ENCODE data around the gene C1orf21. TPM values are rescaled to one million over a fixed set of nuclear protein-coding genes. Genes with fewer than 3 reads are reported as not detected.

C1orf21 gene
- total RNA-seq, 1 donor from 2014 or later = 16.7 TPM

DNA sequence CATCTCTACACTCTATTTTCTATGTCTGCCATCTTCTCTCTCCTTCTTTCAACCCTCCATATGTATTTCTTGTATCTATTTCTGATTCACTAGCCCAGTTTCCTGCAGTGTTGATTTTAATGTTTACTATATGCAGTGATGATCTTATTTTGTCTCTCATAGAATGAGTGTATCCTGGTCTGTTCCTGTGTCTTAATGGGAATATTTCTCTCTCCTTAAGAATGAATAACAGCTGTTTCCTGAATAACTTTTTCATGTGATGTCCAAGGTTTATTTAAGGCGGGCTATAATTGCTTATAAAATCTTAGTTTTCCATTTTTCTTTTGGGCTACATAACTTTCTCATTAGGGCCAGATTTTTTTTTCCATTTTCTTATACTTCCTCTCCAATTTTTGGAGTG, 144.5 kb downstream of the C1orf21 start:
- peak overlapping the region; percentile 3 for H3K27ac ChIP-seq (ENCODE audit: low read depth, low read length)
- no peak overlapping the region for H3K9ac ChIP-seq (ENCODE audit: low read depth in 1 of 3, low read length in 3 of 3)
- no peaks in the 10 kb centered on the region for H3K27me3 ChIP-seq (ENCODE audit: control insufficient read depth in 3 of 3, insufficient read depth in 3 of 3, low read length in 3 of 3)
- no peak overlapping the region for H3K4me3 ChIP-seq (ENCODE audit: low read length in 3 of 3)
- H3K9me3 ChIP-seq (ENCODE audit: control insufficient read depth in 3 of 3, low read length in 3 of 3) = peaks cover 0 to 4% (median 3%) of the 10 kb centered on the region in 3 donors
- peaks cover 18 to 24% (median 23%) of the 10 kb centered on the region in 3 donors for H3K4me1 ChIP-seq (ENCODE audit: control insufficient read depth in 3 of 3, insufficient read depth in 3 of 3, low read length in 3 of 3)
- peaks cover 3 to 4% (median 3%) of the 10 kb centered on the region in 3 donors for H3K36me3 ChIP-seq (ENCODE audit: control insufficient read depth in 3 of 3, insufficient read depth in 3 of 3, low read length in 3 of 3)

DNA sequence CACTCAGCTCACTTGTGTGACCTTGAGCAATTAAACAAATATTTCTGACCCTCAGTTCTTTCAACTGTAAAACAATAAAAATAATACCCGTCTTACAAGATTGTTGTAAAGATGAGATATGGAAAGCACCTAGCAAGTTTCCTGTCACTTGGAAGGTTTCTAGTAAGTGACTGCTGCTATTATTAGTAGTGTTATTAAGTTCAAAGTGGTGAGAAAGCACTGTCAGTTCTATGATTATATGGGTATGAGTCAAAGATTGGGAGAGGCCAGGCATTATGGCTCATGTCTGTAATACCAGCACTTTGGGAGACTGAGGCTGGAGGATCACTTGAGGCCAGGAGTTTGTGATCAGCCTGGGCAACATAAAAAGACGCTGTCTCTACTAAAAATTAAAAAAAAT, 145.4 kb downstream of the C1orf21 start:
- no peaks in the 10 kb centered on the region for H3K27me3 ChIP-seq (ENCODE audit: control insufficient read depth in 3 of 3, insufficient read depth in 3 of 3, low read length in 3 of 3)
- H3K36me3 ChIP-seq (ENCODE audit: control insufficient read depth in 3 of 3, insufficient read depth in 3 of 3, low read length in 3 of 3) = peaks cover 4 to 5% (median 4%) of the 10 kb centered on the region in 3 donors
- H3K9ac ChIP-seq (ENCODE audit: low read depth in 1 of 3, low read length in 3 of 3) = no peak overlapping the region
- H3K4me1 ChIP-seq (ENCODE audit: control insufficient read depth in 3 of 3, insufficient read depth in 3 of 3, low read length in 3 of 3) = peaks cover 15 to 24% (median 24%) of the 10 kb centered on the region in 3 donors
- H3K9me3 ChIP-seq (ENCODE audit: control insufficient read depth in 3 of 3, low read length in 3 of 3) = peaks cover 0 to 5% (median 4%) of the 10 kb centered on the region in 3 donors
- H3K27ac ChIP-seq (ENCODE audit: low read depth, low read length) = no peak overlapping the region
- no peak overlapping the region for H3K4me3 ChIP-seq (ENCODE audit: low read length in 3 of 3)

DNA sequence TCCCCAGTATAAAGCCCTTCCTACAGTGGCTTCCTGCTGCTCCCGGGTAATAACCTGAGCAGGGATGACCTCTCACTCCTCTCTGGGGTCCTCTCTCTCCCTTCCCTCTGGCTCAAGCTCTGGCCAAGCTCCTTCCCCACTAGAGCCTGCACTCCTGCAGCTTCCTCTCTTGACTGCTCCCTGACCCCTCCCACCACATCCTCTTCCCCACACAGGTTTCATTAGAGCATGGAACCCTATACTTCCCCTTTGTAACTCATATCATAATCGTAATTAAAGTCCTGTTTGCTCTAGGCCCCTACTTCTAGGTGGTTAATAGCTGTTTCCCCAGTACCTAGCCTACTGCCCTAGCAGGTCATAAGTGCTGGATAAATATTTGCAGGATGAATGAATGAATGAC, 146.2 kb downstream of the C1orf21 start:
- Histone ChIP-seq H3K9me3 (ENCODE audit: control insufficient read depth in 3 of 3, low read length in 3 of 3) (peaks cover 0 to 5% (median 4%) of the 10 kb centered on the region in 3 donors), H3K27ac (ENCODE audit: low read depth, low read length) (no peak overlapping the region), H3K4me3 (ENCODE audit: low read length in 3 of 3) (no peak overlapping the region), H3K27me3 (ENCODE audit: control insufficient read depth in 3 of 3, insufficient read depth in 3 of 3, low read length in 3 of 3) (no peaks in the 10 kb centered on the region), H3K9ac (ENCODE audit: low read depth in 1 of 3, low read length in 3 of 3) (no peak overlapping the region), H3K4me1 (ENCODE audit: control insufficient read depth in 3 of 3, insufficient read depth in 3 of 3, low read length in 3 of 3) (peaks cover 15 to 24% (median 24%) of the 10 kb centered on the region in 3 donors), H3K36me3 (ENCODE audit: control insufficient read depth in 3 of 3, insufficient read depth in 3 of 3, low read length in 3 of 3) (peaks cover 4 to 5% (median 4%) of the 10 kb centered on the region in 3 donors)

DNA sequence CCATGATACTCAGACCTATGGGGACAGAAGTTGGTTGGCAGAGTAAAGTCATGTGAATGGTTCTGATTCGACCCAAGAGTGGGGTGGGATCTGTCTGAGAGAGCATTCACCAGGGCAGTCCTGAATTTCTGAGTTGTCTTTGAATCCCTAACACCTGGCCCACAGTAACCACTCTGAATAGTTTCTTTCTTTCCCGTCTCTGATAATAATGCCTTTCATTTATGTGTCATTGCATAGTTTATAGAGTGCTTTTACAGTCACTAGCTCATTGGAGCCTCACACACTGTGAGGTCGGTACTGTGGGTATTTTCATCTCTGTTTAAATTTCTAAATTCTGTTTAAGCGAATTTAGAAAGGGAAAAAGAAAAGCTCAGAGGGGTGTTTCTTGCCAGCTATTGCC, 147.1 kb downstream of the C1orf21 start:
- Histone ChIP-seq H3K9ac (ENCODE audit: low read depth in 1 of 3, low read length in 3 of 3) (no peak overlapping the region), H3K27ac (ENCODE audit: low read depth, low read length) (peak overlapping the region; percentile 15), H3K27me3 (ENCODE audit: control insufficient read depth in 3 of 3, insufficient read depth in 3 of 3, low read length in 3 of 3) (no peaks in the 10 kb centered on the region), H3K4me1 (ENCODE audit: control insufficient read depth in 3 of 3, insufficient read depth in 3 of 3, low read length in 3 of 3) (peaks cover 15 to 24% (median 24%) of the 10 kb centered on the region in 3 donors), H3K9me3 (ENCODE audit: control insufficient read depth in 3 of 3, low read length in 3 of 3) (peaks cover 0 to 7% (median 5%) of the 10 kb centered on the region in 3 donors), H3K36me3 (ENCODE audit: control insufficient read depth in 3 of 3, insufficient read depth in 3 of 3, low read length in 3 of 3) (peaks cover 4 to 5% (median 4%) of the 10 kb centered on the region in 3 donors), H3K4me3 (ENCODE audit: low read length in 3 of 3) (no peak overlapping the region)

DNA sequence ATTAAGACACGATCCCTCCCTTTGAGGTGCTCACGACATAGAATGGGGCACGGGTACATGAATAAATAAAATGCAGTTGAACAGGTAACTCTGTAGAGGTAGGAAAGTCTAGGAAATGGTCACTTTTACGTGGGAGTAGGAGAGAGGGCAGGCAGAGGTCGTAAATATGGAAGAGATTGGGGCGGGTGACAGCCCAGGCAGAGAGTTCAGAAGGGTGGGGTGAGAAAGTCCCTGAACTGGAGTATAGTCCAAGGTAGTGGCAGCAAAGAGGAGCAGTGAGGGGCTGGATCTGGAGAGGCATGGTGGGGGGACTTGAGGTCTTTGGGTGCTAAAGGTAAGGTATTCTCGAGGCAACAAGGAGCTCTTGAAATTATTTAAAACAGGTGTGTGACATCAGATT, 147.9 kb downstream of the C1orf21 start:
- peak overlapping the region; percentile 69 for H3K27ac ChIP-seq (ENCODE audit: low read depth, low read length)
- no peaks in the 10 kb centered on the region for H3K27me3 ChIP-seq (ENCODE audit: control insufficient read depth in 3 of 3, insufficient read depth in 3 of 3, low read length in 3 of 3)
- H3K36me3 ChIP-seq (ENCODE audit: control insufficient read depth in 3 of 3, insufficient read depth in 3 of 3, low read length in 3 of 3) = peaks cover 4 to 5% (median 4%) of the 10 kb centered on the region in 3 donors
- H3K4me3 ChIP-seq (ENCODE audit: low read length in 3 of 3) = no peak overlapping the region
- H3K9me3 ChIP-seq (ENCODE audit: control insufficient read depth in 3 of 3, low read length in 3 of 3) = peaks cover 0 to 7% (median 5%) of the 10 kb centered on the region in 3 donors
- H3K9ac ChIP-seq (ENCODE audit: low read depth in 1 of 3, low read length in 3 of 3) = no peak overlapping the region
- peaks cover 15 to 24% (median 24%) of the 10 kb centered on the region in 3 donors for H3K4me1 ChIP-seq (ENCODE audit: control insufficient read depth in 3 of 3, insufficient read depth in 3 of 3, low read length in 3 of 3)

DNA sequence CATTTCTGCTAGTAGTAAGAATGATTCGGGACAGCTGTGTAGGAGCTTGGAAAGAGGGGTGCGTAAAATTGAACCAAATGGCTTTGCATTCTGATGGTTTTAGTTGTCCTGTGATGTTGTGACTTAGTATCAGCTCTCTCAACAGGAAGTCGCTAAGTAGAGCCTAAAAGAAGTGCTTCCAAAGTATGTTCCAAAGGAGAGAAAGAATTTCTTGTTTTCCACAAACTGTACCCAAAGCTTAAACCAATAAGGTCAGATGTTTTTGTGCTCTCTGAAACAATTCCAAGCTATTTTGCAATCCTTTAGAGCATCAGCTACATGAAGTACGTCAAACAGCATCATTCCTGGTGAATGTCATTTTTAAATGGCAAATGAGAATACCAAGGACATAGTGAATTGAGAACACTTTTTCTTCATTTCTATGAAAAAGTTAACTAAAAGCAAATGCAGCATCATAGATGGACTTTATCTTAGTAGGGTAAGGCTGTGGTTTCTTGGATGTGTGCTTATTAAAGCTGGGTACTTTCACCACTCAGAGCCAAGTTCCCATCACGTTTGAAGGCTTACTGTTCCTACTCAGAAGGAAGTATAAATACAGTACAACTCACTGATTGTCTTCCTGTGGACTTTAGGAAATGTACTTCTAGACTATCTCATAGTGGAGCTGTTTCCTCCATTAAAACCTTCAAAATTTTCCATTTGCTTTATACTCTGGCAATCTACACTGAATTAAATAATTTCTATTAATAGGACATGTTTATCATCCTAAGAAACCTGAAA, 148.6 kb downstream of the C1orf21 start:
- Histone ChIP-seq H3K9me3 (ENCODE audit: control insufficient read depth in 3 of 3, low read length in 3 of 3) (peaks cover 0 to 7% (median 5%) of the 10 kb centered on the region in 3 donors), H3K4me3 (ENCODE audit: low read length in 3 of 3) (no peak overlapping the region), H3K27me3 (ENCODE audit: control insufficient read depth in 3 of 3, insufficient read depth in 3 of 3, low read length in 3 of 3) (no peaks in the 10 kb centered on the region), H3K9ac (ENCODE audit: low read depth in 1 of 3, low read length in 3 of 3) (no peak overlapping the region), H3K4me1 (ENCODE audit: control insufficient read depth in 3 of 3, insufficient read depth in 3 of 3, low read length in 3 of 3) (peaks cover 15 to 24% (median 24%) of the 10 kb centered on the region in 3 donors), H3K36me3 (ENCODE audit: control insufficient read depth in 3 of 3, insufficient read depth in 3 of 3, low read length in 3 of 3) (peaks cover 4 to 5% (median 4%) of the 10 kb centered on the region in 3 donors), H3K27ac (ENCODE audit: low read depth, low read length) (peak overlapping the region; percentile 69)

DNA sequence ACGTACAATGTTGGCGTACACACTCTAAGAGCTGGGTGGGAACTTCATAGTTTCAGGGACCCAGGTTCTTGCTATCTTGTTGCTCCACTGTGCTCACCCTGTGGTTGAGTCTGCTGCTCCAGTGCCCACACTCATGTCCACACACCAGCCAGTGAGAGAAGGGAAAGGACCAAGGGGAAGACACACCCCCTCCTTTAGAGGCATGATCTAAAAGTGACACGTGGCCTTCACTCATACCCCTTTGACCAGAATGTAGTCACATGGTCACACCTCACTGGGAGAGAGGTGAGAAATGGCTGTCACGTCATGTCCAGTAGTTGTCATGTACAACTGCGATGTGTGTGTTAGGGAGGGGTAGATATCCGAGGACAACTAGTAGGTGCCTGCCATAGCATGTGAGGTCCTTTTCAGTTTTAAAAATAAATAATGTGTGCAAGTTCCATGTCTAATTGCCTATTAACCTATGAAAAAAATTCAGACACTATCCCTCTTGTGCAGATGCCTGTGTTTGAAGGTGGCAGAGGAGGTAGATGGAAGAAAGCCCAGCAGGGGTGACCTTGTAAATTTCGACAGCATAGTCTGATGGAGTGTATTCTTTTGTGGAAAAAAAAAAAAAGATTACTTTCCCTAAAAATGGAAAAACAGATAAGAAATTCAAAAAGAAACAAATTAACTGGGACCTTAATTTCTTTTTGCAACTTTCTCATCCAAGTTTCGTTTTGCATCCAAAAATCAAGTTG, 149.6 kb downstream of the C1orf21 start:
- peak overlapping the region; percentile 69 for H3K27ac ChIP-seq (ENCODE audit: low read depth, low read length)
- peaks cover 4 to 5% (median 4%) of the 10 kb centered on the region in 3 donors for H3K36me3 ChIP-seq (ENCODE audit: control insufficient read depth in 3 of 3, insufficient read depth in 3 of 3, low read length in 3 of 3)
- no peak overlapping the region for H3K4me3 ChIP-seq (ENCODE audit: low read length in 3 of 3)
- H3K9me3 ChIP-seq (ENCODE audit: control insufficient read depth in 3 of 3, low read length in 3 of 3) = peaks cover 0 to 7% (median 5%) of the 10 kb centered on the region in 3 donors
- no peaks in the 10 kb centered on the region for H3K27me3 ChIP-seq (ENCODE audit: control insufficient read depth in 3 of 3, insufficient read depth in 3 of 3, low read length in 3 of 3)
- H3K4me1 ChIP-seq (ENCODE audit: control insufficient read depth in 3 of 3, insufficient read depth in 3 of 3, low read length in 3 of 3) = peaks cover 15 to 24% (median 24%) of the 10 kb centered on the region in 3 donors
- no peak overlapping the region for H3K9ac ChIP-seq (ENCODE audit: low read depth in 1 of 3, low read length in 3 of 3)

DNA sequence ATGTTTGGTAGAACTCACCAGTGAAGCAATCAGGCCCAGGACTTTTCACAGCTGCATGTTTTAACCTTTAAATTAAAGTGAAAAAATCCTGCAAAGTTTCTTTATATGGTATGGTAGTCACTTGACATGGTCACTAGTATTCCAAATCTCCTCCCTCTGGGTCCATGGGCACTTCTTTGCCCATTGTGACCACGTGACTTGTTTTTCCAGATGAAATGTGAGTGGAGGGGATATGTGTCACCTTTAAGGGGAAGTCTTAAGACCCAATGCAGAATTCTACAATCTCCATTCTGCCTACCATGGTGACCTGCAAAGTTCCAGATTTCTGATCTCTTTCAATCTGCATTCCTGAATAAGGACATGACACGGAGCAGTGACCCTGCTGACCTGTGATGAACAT, 152.8 kb downstream of the C1orf21 start:
- no peak overlapping the region for H3K27ac ChIP-seq (ENCODE audit: low read depth, low read length)
- peaks cover 0 to 7% (median 5%) of the 10 kb centered on the region in 3 donors for H3K9me3 ChIP-seq (ENCODE audit: control insufficient read depth in 3 of 3, low read length in 3 of 3)
- peaks cover 8 to 12% (median 11%) of the 10 kb centered on the region in 3 donors for H3K36me3 ChIP-seq (ENCODE audit: control insufficient read depth in 3 of 3, insufficient read depth in 3 of 3, low read length in 3 of 3)
- H3K9ac ChIP-seq (ENCODE audit: low read depth in 1 of 3, low read length in 3 of 3) = no peak overlapping the region
- H3K4me1 ChIP-seq (ENCODE audit: control insufficient read depth in 3 of 3, insufficient read depth in 3 of 3, low read length in 3 of 3) = peaks cover 9 to 17% (median 13%) of the 10 kb centered on the region in 3 donors
- H3K4me3 ChIP-seq (ENCODE audit: low read length in 3 of 3) = no peak overlapping the region
- no peaks in the 10 kb centered on the region for H3K27me3 ChIP-seq (ENCODE audit: control insufficient read depth in 3 of 3, insufficient read depth in 3 of 3, low read length in 3 of 3)

DNA sequence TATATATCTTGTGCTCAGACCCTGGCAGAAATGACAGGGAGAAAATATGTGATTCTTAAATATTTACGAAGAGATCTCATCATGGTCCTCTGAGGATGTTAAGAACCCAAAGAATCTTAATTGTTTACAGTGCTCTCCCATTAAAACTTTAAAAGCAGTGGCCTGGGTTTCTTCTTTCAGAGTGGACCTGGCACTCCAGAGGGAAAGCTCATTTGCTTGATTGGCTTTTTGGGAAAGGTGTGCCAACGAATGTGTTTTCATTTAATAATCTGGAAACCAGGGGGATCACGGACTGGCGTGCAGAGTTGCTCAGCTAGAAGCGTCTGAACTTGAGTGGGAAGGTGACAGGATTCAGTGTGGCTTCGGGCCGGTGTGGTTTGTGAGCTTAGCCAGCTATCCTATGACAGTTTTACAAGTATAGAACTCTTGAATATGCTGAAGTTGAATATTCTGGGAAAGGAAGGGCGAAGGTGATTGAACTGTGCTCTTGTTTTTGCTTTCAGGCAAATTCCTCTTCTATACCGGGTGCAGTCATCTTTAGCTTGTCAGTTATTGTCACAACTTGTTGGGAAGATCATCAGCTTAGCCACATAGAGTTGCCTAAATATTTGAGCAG, 154.8 kb downstream of the C1orf21 start:
- peaks cover 0 to 3% (median 0%) of the 10 kb centered on the region in 3 donors for H3K9me3 ChIP-seq (ENCODE audit: control insufficient read depth in 3 of 3, low read length in 3 of 3)
- H3K27me3 ChIP-seq (ENCODE audit: control insufficient read depth in 3 of 3, insufficient read depth in 3 of 3, low read length in 3 of 3) = no peaks in the 10 kb centered on the region
- H3K36me3 ChIP-seq (ENCODE audit: control insufficient read depth in 3 of 3, insufficient read depth in 3 of 3, low read length in 3 of 3) = peaks cover 3 to 8% (median 7%) of the 10 kb centered on the region in 3 donors
- peaks cover 0 to 4% (median 2%) of the 10 kb centered on the region in 3 donors for H3K4me1 ChIP-seq (ENCODE audit: control insufficient read depth in 3 of 3, insufficient read depth in 3 of 3, low read length in 3 of 3)
- H3K4me3 ChIP-seq (ENCODE audit: low read length in 3 of 3) = no peak overlapping the region
- H3K9ac ChIP-seq (ENCODE audit: low read depth in 1 of 3, low read length in 3 of 3) = no peak overlapping the region
- no peak overlapping the region for H3K27ac ChIP-seq (ENCODE audit: low read depth, low read length)
